H9 (cell line): ENCODE results near the gene ADAMTS17. TPM values are rescaled to one million over a fixed set of nuclear protein-coding genes. Genes with fewer than 3 reads are reported as not detected.

Source experiments
- DNase-seq: peaks from one replicate; pipeline ENCODE4 v3.0.0-alpha.2; 2017
- H2AFZ ChIP-seq: one replicate; pipeline ENCODE4 v1.6.1; 2013; ENCODE audit warnings: mild to moderate bottlenecking, low read length, control low read depth, moderate library complexity
- H2AK5ac ChIP-seq: 2 replicates; pipeline ENCODE4 v1.6.1; 2013; ENCODE audit warnings: low read length, control low read depth, mixed read lengths; ENCODE audit not compliant: insufficient read length
- H2BK120ac ChIP-seq: one replicate; pipeline ENCODE4 v1.6.1; 2013; ENCODE audit warnings: low read depth, mild to moderate bottlenecking, low read length, control low read depth, inconsistent platforms; ENCODE audit not compliant: poor library complexity, severe bottlenecking
- H2BK12ac ChIP-seq: 2 replicates; pipeline ENCODE4 v1.6.1; 2013; ENCODE audit warnings: low read length, control low read depth, mixed read lengths, low read depth; ENCODE audit not compliant: insufficient read length
- H2BK15ac ChIP-seq: 2 replicates; pipeline ENCODE4 v1.6.1; 2013; ENCODE audit warnings: low read depth, low read length, control low read depth
- H2BK20ac ChIP-seq: one replicate; pipeline ENCODE4 v1.6.1; 2013; ENCODE audit warnings: low read depth, mild to moderate bottlenecking, low read length, control low read depth, inconsistent platforms; ENCODE audit not compliant: poor library complexity, severe bottlenecking
- H2BK5ac ChIP-seq: 2 replicates; pipeline ENCODE4 v1.6.1; 2013; ENCODE audit warnings: low read length, control low read depth, mixed read lengths; ENCODE audit not compliant: insufficient read length
- H3K14ac ChIP-seq: 2 replicates; pipeline ENCODE4 v1.6.1; 2013; ENCODE audit warnings: low read length, control low read depth; ENCODE audit not compliant: insufficient read depth
- H3K18ac ChIP-seq: 2 replicates; pipeline ENCODE4 v1.6.1; 2013; ENCODE audit warnings: low read depth, mild to moderate bottlenecking, mixed read lengths, low read length, control low read depth; ENCODE audit not compliant: insufficient read length
- H3K23ac ChIP-seq: 2 replicates; pipeline ENCODE4 v1.6.1; 2013; ENCODE audit warnings: low read length, control low read depth, mixed read lengths, low read depth; ENCODE audit not compliant: insufficient read length
- H3K23me2 ChIP-seq: 2 replicates; pipeline ENCODE4 v1.6.1; 2013; ENCODE audit warnings: low read depth, mild to moderate bottlenecking, mixed read lengths, low read length, control low read depth; ENCODE audit not compliant: insufficient read length, poor library complexity, severe bottlenecking
- H3K27ac ChIP-seq: 2 replicates; pipeline ENCODE4 v1.5.1; 2013; ENCODE audit warnings: low read length, control low read depth, mixed read lengths, low read depth; ENCODE audit not compliant: insufficient read length
- H3K27me3 ChIP-seq: 2 replicates; pipeline ENCODE4 v1.6.1; 2013; ENCODE audit warnings: low read length, control low read depth, inconsistent platforms; ENCODE audit not compliant: insufficient read depth
- H3K4ac ChIP-seq: 2 replicates; pipeline ENCODE4 v1.6.1; 2013; ENCODE audit warnings: low read depth, mild to moderate bottlenecking, control low read depth, inconsistent platforms, low read length, moderate library complexity
- H3K4me1 ChIP-seq: 2 replicates; pipeline ENCODE4 v1.6.1; 2013; ENCODE audit warnings: low read length, control low read depth, inconsistent platforms; ENCODE audit not compliant: insufficient read depth
- H3K4me2 ChIP-seq: 2 replicates; pipeline ENCODE4 v1.6.1; 2013; ENCODE audit warnings: low read length, control low read depth, mixed read lengths; ENCODE audit not compliant: insufficient read length, insufficient read depth
- H3K56ac ChIP-seq: 2 replicates; pipeline ENCODE4 v1.6.1; 2013; ENCODE audit warnings: low read depth, mild to moderate bottlenecking, mixed read lengths, low read length, control low read depth; ENCODE audit not compliant: insufficient read length
- H3K79me1 ChIP-seq: 2 replicates; pipeline ENCODE4 v1.6.1; 2013; ENCODE audit warnings: low read depth, mild to moderate bottlenecking, moderate library complexity, low read length, control low read depth, inconsistent platforms; ENCODE audit not compliant: insufficient read depth, poor library complexity, severe bottlenecking
- H3K79me2 ChIP-seq: 2 replicates; pipeline ENCODE4 v1.6.1; 2013; ENCODE audit warnings: low read length, control low read depth, inconsistent platforms; ENCODE audit not compliant: insufficient read depth
- H3K9ac ChIP-seq: 2 replicates; pipeline ENCODE4 v1.6.1; 2013; ENCODE audit warnings: low read length, control low read depth, mixed read lengths; ENCODE audit not compliant: insufficient read length; ENCODE audit errors: extremely low read depth
- H3K9me3 ChIP-seq: one replicate; pipeline ENCODE4 v1.6.1; 2013; ENCODE audit warnings: low read depth, low read length, inconsistent platforms; ENCODE audit not compliant: control insufficient read depth
- H3T11ph ChIP-seq: one replicate; pipeline ENCODE4 v1.6.1; 2013; ENCODE audit warnings: mild to moderate bottlenecking, low read length, control low read depth, inconsistent platforms
- H4K20me1 ChIP-seq: one replicate; pipeline ENCODE4 v1.6.1; 2013; ENCODE audit not compliant: control insufficient read depth, insufficient read length, insufficient read depth
- H4K5ac ChIP-seq: 2 replicates; pipeline ENCODE4 v1.6.1; 2013; ENCODE audit warnings: low read depth, mild to moderate bottlenecking, mixed read lengths, low read length, control low read depth; ENCODE audit not compliant: insufficient read length
- H4K8ac ChIP-seq: replicated peaks from 2 replicates; pipeline ENCODE4 v1.6.1; 2013; ENCODE audit warnings: low read length, control low read depth, mixed read lengths, low read depth; ENCODE audit not compliant: insufficient read length
- H4K91ac ChIP-seq: 2 replicates; pipeline ENCODE4 v1.6.1; 2013; ENCODE audit warnings: low read depth, mild to moderate bottlenecking, moderate library complexity, mixed read lengths, low read length, control low read depth; ENCODE audit not compliant: insufficient read length
- H3K27ac Mint-ChIP-seq, 3 experiments: 2 replicates in 2 of 3; 3 replicates in 1 of 3; pipeline ENCODE4 v1.8.0; 2020 to 2021; ENCODE audit warnings: mixed read lengths in 3 of 3, mild to moderate bottlenecking in 1 of 3, moderate library complexity in 1 of 3
- H3K27me3 Mint-ChIP-seq: 2 replicates; pipeline ENCODE4 v1.8.0; 2021; ENCODE audit warnings: low read depth, mild to moderate bottlenecking, moderate library complexity, mixed read lengths
- H3K36me3 Mint-ChIP-seq, 3 experiments: 2 replicates in 2 of 3; 3 replicates in 1 of 3; pipeline ENCODE4 v1.8.0; 2020 to 2021; ENCODE audit warnings: low read depth in 3 of 3, mixed read lengths in 3 of 3; ENCODE audit not compliant: insufficient read depth in 1 of 3
- H3K4me1 Mint-ChIP-seq, 2 experiments: 2 replicates each; pipeline ENCODE4 v1.8.0; 2020; ENCODE audit warnings: mixed read lengths in 2 of 2
- H3K4me3 Mint-ChIP-seq, 2 experiments: 2 replicates in 1 of 2; 3 replicates in 1 of 2; pipeline ENCODE4 v1.8.0; 2020 to 2021; ENCODE audit warnings: mild to moderate bottlenecking in 2 of 2, mixed read lengths in 2 of 2, moderate library complexity in 1 of 2
- H3K9me3 Mint-ChIP-seq, 2 experiments: 2 replicates in 1 of 2; 3 replicates in 1 of 2; pipeline ENCODE4 v1.8.0; 2020; ENCODE audit warnings: mild to moderate bottlenecking in 2 of 2, mixed read lengths in 2 of 2, moderate library complexity in 1 of 2
- WGBS: extraction: QIAGEN DNeasy Blood & Tissue Kit; methylation state at CpG from one replicate; pipeline ENCODE4 v1.1.7; 2013; ENCODE audit warnings: missing lambda C conversion rate, low lambda C conversion rate, mixed read lengths; ENCODE audit not compliant: insufficient read length; ENCODE audit errors: extremely low coverage; 5-methylcytosine and 5-hydroxymethylcytosine counted together
- total RNA-seq: library from RNA; stranded (reverse); gene quantifications from 2 replicates; pipeline ENCODE4 v1.2.1, GENCODE V29; 2021
- TF ChIP-seq, protein P1 (sequence below): fragments of 200-600 bp; sonication (generic); conservative IDR thresholded peaks from 3 replicates; pipeline ENCODE4 v1.8.0; 2021; ENCODE audit warnings: antibody characterized with exemption, mild to moderate bottlenecking

The ADAMTS17 gene
- total RNA-seq, 1 experiment from 2014 or later, result 2.9 TPM

GRCh38 chr15:100026041-100026440 is 315.7 kb downstream of the ADAMTS17 start:
- Histone ChIP-seq H3K79me2 (no peaks in the 10 kb centered on the region), H3K9me3 (peaks cover 5% of the 10 kb centered on the region), H2BK20ac (no peak overlapping the region), H4K20me1 (no peaks in the 10 kb centered on the region), H3K23me2 (no peaks in the 10 kb centered on the region), H4K8ac (no peak overlapping the region), H3K18ac (no peak overlapping the region), H2BK12ac (no peak overlapping the region), H2BK5ac (no peak overlapping the region), H3K79me1 (no peaks in the 10 kb centered on the region), H3K56ac (no peak overlapping the region), H3K14ac (no peak overlapping the region), H2BK120ac (no peak overlapping the region), H3K27me3 (no peaks in the 10 kb centered on the region), H4K5ac (no peak overlapping the region), H4K91ac (no peak overlapping the region), H3K4me1 (no peaks in the 10 kb centered on the region), H3K23ac (no peak overlapping the region), H2AFZ (no peak overlapping the region), H3K9ac (no peak overlapping the region), H3T11ph (no peak overlapping the region), H2AK5ac (no peak overlapping the region), H3K4me2 (no peak overlapping the region), H3K27ac (no peak overlapping the region), H3K4ac (no peak overlapping the region), H2BK15ac (no peak overlapping the region)
- peaks cover 2% of the 10 kb centered on the region for H3K27me3 Mint-ChIP-seq
- H3K36me3 Mint-ChIP-seq, result peaks cover 5 to 20% (median 9%) of the 10 kb centered on the region in 3 experiments; a peak in 6 of 7 replicates
- no peaks in the 10 kb centered on the region; a peak in 1 of 4 replicates for H3K4me1 Mint-ChIP-seq
- WGBS, result no CpG with 5 or more reads among the region's 2 CpGs
- peaks cover 12 to 14% of the 10 kb centered on the region in 2 experiments for H3K9me3 Mint-ChIP-seq
- H3K4me3 Mint-ChIP-seq, result no peak overlapping the region
- no peak for DNase-seq
- TF ChIP-seq, protein P1, sequence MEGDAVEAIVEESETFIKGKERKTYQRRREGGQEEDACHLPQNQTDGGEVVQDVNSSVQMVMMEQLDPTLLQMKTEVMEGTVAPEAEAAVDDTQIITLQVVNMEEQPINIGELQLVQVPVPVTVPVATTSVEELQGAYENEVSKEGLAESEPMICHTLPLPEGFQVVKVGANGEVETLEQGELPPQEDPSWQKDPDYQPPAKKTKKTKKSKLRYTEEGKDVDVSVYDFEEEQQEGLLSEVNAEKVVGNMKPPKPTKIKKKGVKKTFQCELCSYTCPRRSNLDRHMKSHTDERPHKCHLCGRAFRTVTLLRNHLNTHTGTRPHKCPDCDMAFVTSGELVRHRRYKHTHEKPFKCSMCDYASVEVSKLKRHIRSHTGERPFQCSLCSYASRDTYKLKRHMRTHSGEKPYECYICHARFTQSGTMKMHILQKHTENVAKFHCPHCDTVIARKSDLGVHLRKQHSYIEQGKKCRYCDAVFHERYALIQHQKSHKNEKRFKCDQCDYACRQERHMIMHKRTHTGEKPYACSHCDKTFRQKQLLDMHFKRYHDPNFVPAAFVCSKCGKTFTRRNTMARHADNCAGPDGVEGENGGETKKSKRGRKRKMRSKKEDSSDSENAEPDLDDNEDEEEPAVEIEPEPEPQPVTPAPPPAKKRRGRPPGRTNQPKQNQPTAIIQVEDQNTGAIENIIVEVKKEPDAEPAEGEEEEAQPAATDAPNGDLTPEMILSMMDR, result no peak
- no peak overlapping the region for H3K27ac Mint-ChIP-seq
